Fibroblast of lung (primary cell): ENCODE measurements around the gene CCIN.

Source experiments
- EZH2 ChIP-seq: IDR thresholded peaks from 2 replicates; pipeline ENCODE4 v1.5.1; 2012; ENCODE audit warnings: low read length, control low read depth, mild to moderate bottlenecking; ENCODE audit errors: missing control alignments
- TF ChIP-seq, protein P1 (sequence below), 2 donors: IDR thresholded peaks in 1 of 2; conservative IDR thresholded peaks in 1 of 2; 1 replicate in 1 of 2; 2 replicates in 1 of 2; pipeline ENCODE4 v1.5.1; 2011 to 2012; ENCODE audit warnings: low read length in 2 of 2, control low read depth in 1 of 2, inconsistent platforms in 1 of 2, low read depth in 1 of 2, mild to moderate bottlenecking in 1 of 2

DNA sequence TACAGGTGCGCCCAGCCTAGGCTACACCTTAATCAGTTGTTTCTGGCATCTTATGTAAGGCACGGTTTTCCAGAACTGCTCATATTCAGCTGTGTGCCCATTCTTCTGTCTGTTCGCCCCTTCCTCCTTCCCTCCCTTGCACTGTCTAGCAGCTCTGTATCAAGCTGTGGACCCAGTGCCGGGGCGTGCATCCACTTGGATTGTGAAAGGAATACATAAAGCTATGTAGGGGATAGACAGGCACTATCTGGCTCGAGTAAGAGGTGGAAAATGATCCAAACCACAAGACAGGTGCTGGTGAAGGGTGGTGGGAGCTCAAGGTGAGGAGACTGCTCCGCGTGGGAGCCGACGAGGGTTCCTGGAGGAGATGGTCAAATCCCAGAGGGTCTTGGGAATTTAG lies 30.7 kb upstream of the CCIN start:
- TF ChIP-seq, protein P1, sequence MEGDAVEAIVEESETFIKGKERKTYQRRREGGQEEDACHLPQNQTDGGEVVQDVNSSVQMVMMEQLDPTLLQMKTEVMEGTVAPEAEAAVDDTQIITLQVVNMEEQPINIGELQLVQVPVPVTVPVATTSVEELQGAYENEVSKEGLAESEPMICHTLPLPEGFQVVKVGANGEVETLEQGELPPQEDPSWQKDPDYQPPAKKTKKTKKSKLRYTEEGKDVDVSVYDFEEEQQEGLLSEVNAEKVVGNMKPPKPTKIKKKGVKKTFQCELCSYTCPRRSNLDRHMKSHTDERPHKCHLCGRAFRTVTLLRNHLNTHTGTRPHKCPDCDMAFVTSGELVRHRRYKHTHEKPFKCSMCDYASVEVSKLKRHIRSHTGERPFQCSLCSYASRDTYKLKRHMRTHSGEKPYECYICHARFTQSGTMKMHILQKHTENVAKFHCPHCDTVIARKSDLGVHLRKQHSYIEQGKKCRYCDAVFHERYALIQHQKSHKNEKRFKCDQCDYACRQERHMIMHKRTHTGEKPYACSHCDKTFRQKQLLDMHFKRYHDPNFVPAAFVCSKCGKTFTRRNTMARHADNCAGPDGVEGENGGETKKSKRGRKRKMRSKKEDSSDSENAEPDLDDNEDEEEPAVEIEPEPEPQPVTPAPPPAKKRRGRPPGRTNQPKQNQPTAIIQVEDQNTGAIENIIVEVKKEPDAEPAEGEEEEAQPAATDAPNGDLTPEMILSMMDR (conservative IDR thresholded peaks at IDR 0.05 in 1 of 2, IDR thresholded peaks at IDR 0.05 in 1 of 2; ENCODE audit: low read depth in 1 of 2, low read length in 2 of 2): no peak
- TF ChIP-seq EZH2: no peak
